HepG2 (cell line): ENCODE measurements around the gene CYP2W1. TPM values are rescaled to one million over a fixed set of nuclear protein-coding genes. Genes with fewer than 3 reads are reported as not detected.

Source experiments
- ATAC-seq: fragments of 200-7000 bp; cut with Tn5 transposase; 3 replicates; pipeline ENCODE4 v1.9.1; 2020; ENCODE audit warnings: mild to moderate bottlenecking, moderate library complexity
- BruUV-seq: library from RNA; stranded (reverse); fragments of 400-500 nt; replicated peaks from 2 replicates; lab custom pipeline; 2021; lab: Mats Ljungman, UMichigan
- CTCF ChIA-PET: fragments of 300-600 bp; formaldehyde crosslinking; extraction: SDS; loops from one replicate; lab custom pipeline; 2021; ENCODE audit warnings: low total read pairs, inconsistent platforms, low intra/inter-chr PET ratio; lab: Yijun Ruan, JAX
- POLR2A ChIA-PET: fragments of 350-600 bp; sonication (Branson Sonifier 250); formaldehyde crosslinking; loops from one replicate; lab custom pipeline; 2020; ENCODE audit warnings: antibody characterized with exemption, inconsistent platforms; lab: Yijun Ruan, JAX
- DNase-seq: peaks from one replicate; pipeline ENCODE4 v3.0.0-alpha.2; 2015; ENCODE audit warnings: low spot score
- FAIRE-seq: peaks from 3 replicates; lab custom pipeline; 2011; peaks lifted over from hg19 to GRCh38; lab: Jason Lieb, UNC
- H2AFZ ChIP-seq: one replicate; pipeline ENCODE4 v1.6.1; 2011; ENCODE audit warnings: low read length, inconsistent platforms
- H3K27ac ChIP-seq: fragments of 300-600 bp; 3 replicates; pipeline ENCODE4 v1.8.0; 2011; ENCODE audit warnings: mixed run types, mild to moderate bottlenecking, mixed read lengths, low read length, inconsistent platforms; ENCODE audit not compliant: insufficient read depth; ENCODE audit errors: extremely low read length
- H3K27me3 ChIP-seq, 2 experiments: fragments of 200-600 bp in 1 of 2; 2 replicates in 1 of 2; 3 replicates in 1 of 2; pipeline versions ENCODE4 v1.6.0 to v1.8.0; 2011; ENCODE audit warnings: low read length in 2 of 2, mild to moderate bottlenecking in 2 of 2, moderate library complexity in 2 of 2, inconsistent platforms in 1 of 2; ENCODE audit not compliant: insufficient read depth in 2 of 2, control insufficient read depth in 1 of 2
- H3K36me3 ChIP-seq, 2 experiments: fragments of 200-600 bp in 1 of 2; replicated peaks in 1 of 2; 2 replicates in 1 of 2; 3 replicates in 1 of 2; pipeline versions ENCODE4 v1.5.1 to v1.8.0; 2011; ENCODE audit warnings: low read length in 2 of 2, inconsistent platforms in 1 of 2; ENCODE audit not compliant: insufficient read depth in 2 of 2, control insufficient read depth in 1 of 2
- H3K4me1 ChIP-seq: 2 replicates; pipeline ENCODE4 v1.5.1; 2012; ENCODE audit warnings: low read length, inconsistent platforms; ENCODE audit not compliant: insufficient read depth
- H3K4me2 ChIP-seq: 2 replicates; pipeline ENCODE4 v1.6.0; 2011; ENCODE audit warnings: low read depth, low read length, inconsistent platforms
- H3K4me3 ChIP-seq, 3 experiments: fragments of 200-600 bp in 1 of 3; sonication (generic), shearing (Covaris generic) in 1 of 3; replicated peaks in 1 of 3; 2 replicates each; pipeline ENCODE4 v1.5.1; 2011 to 2016; ENCODE audit warnings: low read length in 3 of 3, inconsistent platforms in 2 of 3, low read depth in 2 of 3, mild to moderate bottlenecking in 2 of 3, control low read depth in 1 of 3, mixed read lengths in 1 of 3; ENCODE audit not compliant: insufficient read depth in 1 of 3
- H3K79me2 ChIP-seq: one replicate; pipeline ENCODE4 v1.6.1; 2011; ENCODE audit warnings: low read length, inconsistent platforms; ENCODE audit not compliant: insufficient read depth
- H3K9ac ChIP-seq: 2 replicates; pipeline ENCODE4 v1.6.0; 2011; ENCODE audit warnings: mild to moderate bottlenecking, low read depth, low read length, inconsistent platforms; ENCODE audit not compliant: insufficient read depth
- H3K9me3 ChIP-seq: 2 replicates; pipeline ENCODE4 v1.5.1; 2012; ENCODE audit warnings: mild to moderate bottlenecking, low read length
- H4K20me1 ChIP-seq: 2 replicates; pipeline ENCODE4 v1.6.0; 2011; ENCODE audit warnings: inconsistent platforms, mild to moderate bottlenecking, low read length, moderate library complexity; ENCODE audit not compliant: insufficient read depth
- KAT8 ChIP-seq: IDR thresholded peaks from 2 replicates; pipeline ENCODE4 v1.6.1; 2016; ENCODE audit warnings: missing genetic modification reagents, missing compliant biosample characterization
- MTA1 ChIP-seq: sonication (generic); formaldehyde crosslinking; IDR thresholded peaks from 2 replicates; pipeline ENCODE4 v1.4.0; 2020; ENCODE audit warnings: missing genetic modification reagents, mild to moderate bottlenecking, borderline replicate concordance
- MYNN ChIP-seq: sonication (generic); formaldehyde crosslinking; IDR thresholded peaks from 2 replicates; pipeline ENCODE4 v1.4.0; 2020; ENCODE audit warnings: mild to moderate bottlenecking, low read depth, missing genetic modification reagents
- NKX3-1 ChIP-seq: sonication (generic); formaldehyde crosslinking; IDR thresholded peaks from 2 replicates; pipeline ENCODE4 v1.5.0; 2020; ENCODE audit warnings: missing genetic modification reagents
- RFXANK ChIP-seq: IDR thresholded peaks from 2 replicates; pipeline ENCODE4 v1.6.1; 2016
- ZBTB38 ChIP-seq: sonication (generic); formaldehyde crosslinking; IDR thresholded peaks from 2 replicates; pipeline ENCODE4 v1.5.1; 2020; ENCODE audit warnings: mild to moderate bottlenecking, missing genetic modification reagents
- ZNF253 ChIP-seq: sonication (generic); formaldehyde crosslinking; IDR thresholded peaks from 2 replicates; pipeline ENCODE4 v1.8.0; 2022; ENCODE audit warnings: mild to moderate bottlenecking, missing genetic modification reagents, borderline replicate concordance
- ZNF44 ChIP-seq: sonication (generic); formaldehyde crosslinking; IDR thresholded peaks from 2 replicates; pipeline ENCODE4 v1.5.1; 2020; ENCODE audit warnings: mild to moderate bottlenecking, missing genetic modification reagents
- ZNF543 ChIP-seq: sonication (generic); formaldehyde crosslinking; IDR thresholded peaks from 2 replicates; pipeline ENCODE4 v1.4.0; 2020; ENCODE audit warnings: mild to moderate bottlenecking, missing genetic modification reagents
- WGBS: methylation state at CpG from one replicate; pipeline ENCODE4 v1.1.6; 2017; ENCODE audit warnings: low lambda C conversion rate; 5-methylcytosine and 5-hydroxymethylcytosine counted together
- in situ Hi-C: cut with HindIII; loops from 2 replicates; pipeline ENCODE4 v1.10.0; 2017; ENCODE audit warnings: low pct_unique_long_range_greater_than_20kb; ENCODE audit not compliant: extremely low pct_ligation_motif_present
- intact Hi-C: fragments of 100-400 bp; cut with micrococcal nuclease; formaldehyde crosslinking; loops from one replicate; pipeline ENCODE4 v1.10.0; 2022; ENCODE audit not compliant: unreplicated experiment
- polyA plus RNA-seq, 8 experiments: library from polyadenylated mRNA; depleted of rRNA in 3 of 8; stranded (reverse) in 7 of 8; unstranded in 1 of 8; fragments of >200 nt; fragmentation: Illumina TruSeq in 4 of 8; extraction: Trizol in 4 of 8; gene quantifications; 2 replicates each; pipeline versions ENCODE4 v1.2.1 to v1.2.3, GENCODE V29; 2011 to 2016; ENCODE audit warnings: low read depth in 4 of 8, missing spikeins in 1 of 8, mixed read lengths in 1 of 8; ENCODE audit not compliant: insufficient read depth in 1 of 8
- total RNA-seq, 5 experiments: library from RNA; depleted of rRNA; stranded (reverse); fragments of >200 nt; fragmentation: Illumina TruSeq; extraction: Trizol; gene quantifications; 2 replicates each; pipeline ENCODE4 v1.2.3, GENCODE V29; 2016; ENCODE audit warnings: low read depth in 1 of 5
- TF ChIP-seq, protein P1 (sequence below): IDR thresholded peaks from 2 replicates; pipeline ENCODE4 v1.6.1; 2016; ENCODE audit warnings: missing biosample characterization, missing genetic modification reagents, low read depth
- TF ChIP-seq, protein P2 (sequence below): sonication (generic); formaldehyde crosslinking; IDR thresholded peaks from 2 replicates; pipeline ENCODE4 v1.5.0; 2020; ENCODE audit warnings: missing genetic modification reagents
- TF ChIP-seq, protein P3 (sequence below): sonication (generic); formaldehyde crosslinking; IDR thresholded peaks from 2 replicates; pipeline ENCODE4 v1.4.0; 2020; ENCODE audit warnings: missing genetic modification reagents
- TF ChIP-seq, protein P4 (sequence below): sonication (generic); formaldehyde crosslinking; IDR thresholded peaks from 2 replicates; pipeline ENCODE4 v1.9.0; 2021; ENCODE audit warnings: missing genetic modification reagents, mild to moderate bottlenecking, borderline replicate concordance

The CYP2W1 gene
- total and polyA plus RNA-seq, 2 of the 13 experiments (the other 11 are each of a cell fraction or from before 2014, with no cell fraction given): 19.5 to 31.7 TPM

DNA sequence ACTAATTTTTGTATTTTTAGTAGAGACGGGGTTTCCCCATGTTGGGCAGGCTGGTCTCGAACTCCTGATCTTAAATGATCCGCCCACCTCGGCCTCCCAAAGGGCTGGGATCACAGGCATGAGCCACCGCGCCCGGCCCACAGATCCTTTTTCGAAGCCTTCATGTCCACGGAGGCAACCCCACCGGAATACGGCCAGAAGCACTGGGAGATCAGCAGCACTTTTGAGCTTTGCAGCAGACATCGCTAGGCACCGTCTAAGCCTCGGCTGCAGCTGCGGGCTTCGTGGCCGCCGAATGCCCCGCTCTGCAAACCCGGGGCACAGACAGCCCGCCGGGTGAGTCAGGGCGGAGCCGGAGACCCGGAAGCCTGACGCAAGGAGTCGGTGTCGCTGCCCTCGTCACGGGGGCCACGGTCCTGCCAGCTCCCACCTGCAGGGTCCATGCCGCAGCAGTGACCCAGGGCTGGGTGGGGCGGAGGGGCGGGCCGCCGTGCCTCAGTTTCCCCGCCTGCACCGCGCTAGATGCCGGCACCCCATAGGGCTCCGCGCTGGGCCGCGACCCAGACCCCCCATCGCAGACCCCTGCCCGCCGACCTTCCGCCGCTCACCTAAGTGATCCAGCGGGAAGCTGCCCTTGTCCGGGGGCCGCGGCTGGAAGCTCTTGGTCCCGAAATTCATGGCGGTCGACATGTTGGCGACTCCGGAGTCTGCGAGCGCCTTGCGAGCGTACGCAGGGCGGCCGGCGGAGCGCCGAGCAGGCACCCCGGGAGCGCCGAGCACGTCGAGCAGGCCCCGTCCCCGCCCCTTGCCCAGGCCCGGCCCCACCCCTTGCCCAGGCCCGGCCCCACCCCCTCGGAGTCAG is 7.9 kb upstream of the CYP2W1 start, which contains the start of gene COX19:
Gene COX19 (minus strand): TSS at position 730 of the 862 bp plus-strand sequence. CDS start 40 bp downstream, at position 690.
- no peaks in the 10 kb centered on the region; a peak in 1 of 5 replicates for H3K27me3 ChIP-seq
- DNase-seq (peak; percentile 75), FAIRE-seq (no peak), ATAC-seq (peak; percentile 44)
- intact Hi-C loops: no loop called here
- peak within 1 kb of the TSS; percentile 98 for H3K4me2 ChIP-seq
- ChIA-PET POLR2A (interaction anchor here (0.9 to 8.6 kb wide), 11 partner anchors 8 to 196 kb away, joined by 3 to 292 read pairs (median 28); partner anchors contain the start of gene CYP2W1), CTCF (interaction anchor here (2.5 kb wide), 1 partner anchor 18 kb away, joined by 7 read pairs; no protein-coding TSS in a partner anchor)
- TSS peak; percentile 42 for BruUV-seq
- in situ Hi-C loops: no loop called here
- H3K9me3 ChIP-seq: no peaks in the 10 kb centered on the region
- H4K20me1 ChIP-seq: peaks cover 5% of the 10 kb centered on the region; the same call in 1 of the 2 replicates
- peaks cover 71% of the 10 kb centered on the region for H3K4me1 ChIP-seq
- 1% methylated on average over 11 of the region's 78 CpGs for WGBS
- H3K4me3 ChIP-seq: peak within 1 kb of the TSS; percentile 85 to 100 (median 98)
- H2AFZ ChIP-seq: no peak within 1 kb of the TSS
- peak within 1 kb of the TSS; percentile 100 for H3K27ac ChIP-seq
- H3K9ac ChIP-seq: peak within 1 kb of the TSS; percentile 97
- peaks cover 13% of the 10 kb centered on the region in 2 experiments for H3K36me3 ChIP-seq
- peaks cover 69% of the 10 kb centered on the region for H3K79me2 ChIP-seq
- TF ChIP-seq, protein P1, sequence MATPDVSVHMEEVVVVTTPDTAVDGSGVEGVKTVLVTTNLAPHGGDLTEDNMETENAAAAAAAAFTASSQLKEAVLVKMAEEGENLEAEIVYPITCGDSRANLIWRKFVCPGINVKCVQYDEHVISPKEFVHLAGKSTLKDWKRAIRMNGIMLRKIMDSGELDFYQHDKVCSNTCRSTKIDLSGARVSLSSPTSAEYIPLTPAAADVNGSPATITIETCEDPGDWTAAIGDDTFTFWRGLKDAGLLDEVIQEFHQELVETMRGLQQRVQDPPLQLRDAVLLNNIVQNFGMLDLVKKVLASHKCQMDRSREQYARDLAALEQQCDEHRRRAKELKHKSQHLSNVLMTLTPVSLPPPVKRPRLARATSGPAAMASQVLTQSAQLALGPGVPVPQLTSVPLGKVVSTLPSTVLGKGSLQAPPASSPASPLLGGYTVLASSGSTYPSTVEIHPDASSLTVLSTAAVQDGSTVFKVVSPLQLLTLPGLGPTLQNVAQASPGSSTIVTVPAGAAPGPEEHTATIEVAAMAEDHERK: peak; percentile 99
- TF ChIP-seq ZBTB38 (CRISPR knock-in tag) (peak; percentile 74), KAT8 (CRISPR knock-in tag) (peak; percentile 77), RFXANK (CRISPR knock-in tag) (no peak), NKX3-1 (peak; percentile 48; the same call in 1 of the 2 replicates), ZNF253 (peak; percentile 76; the same call in 1 of the 2 replicates), ZNF543 (CRISPR knock-in tag) (peak; percentile 89), ZNF44 (CRISPR knock-in tag) (no peak), MYNN (CRISPR knock-in tag) (peak; percentile 42; the same call in 1 of the 2 replicates), MTA1 (CRISPR knock-in tag) (0 out of 2 replicates have a peak, but pooled peaks have one; percentile 47)
- TF ChIP-seq, protein P2, sequence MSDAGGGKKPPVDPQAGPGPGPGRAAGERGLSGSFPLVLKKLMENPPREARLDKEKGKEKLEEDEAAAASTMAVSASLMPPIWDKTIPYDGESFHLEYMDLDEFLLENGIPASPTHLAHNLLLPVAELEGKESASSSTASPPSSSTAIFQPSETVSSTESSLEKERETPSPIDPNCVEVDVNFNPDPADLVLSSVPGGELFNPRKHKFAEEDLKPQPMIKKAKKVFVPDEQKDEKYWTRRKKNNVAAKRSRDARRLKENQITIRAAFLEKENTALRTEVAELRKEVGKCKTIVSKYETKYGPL (CRISPR knock-in tag): no peak
- TF ChIP-seq, protein P3, sequence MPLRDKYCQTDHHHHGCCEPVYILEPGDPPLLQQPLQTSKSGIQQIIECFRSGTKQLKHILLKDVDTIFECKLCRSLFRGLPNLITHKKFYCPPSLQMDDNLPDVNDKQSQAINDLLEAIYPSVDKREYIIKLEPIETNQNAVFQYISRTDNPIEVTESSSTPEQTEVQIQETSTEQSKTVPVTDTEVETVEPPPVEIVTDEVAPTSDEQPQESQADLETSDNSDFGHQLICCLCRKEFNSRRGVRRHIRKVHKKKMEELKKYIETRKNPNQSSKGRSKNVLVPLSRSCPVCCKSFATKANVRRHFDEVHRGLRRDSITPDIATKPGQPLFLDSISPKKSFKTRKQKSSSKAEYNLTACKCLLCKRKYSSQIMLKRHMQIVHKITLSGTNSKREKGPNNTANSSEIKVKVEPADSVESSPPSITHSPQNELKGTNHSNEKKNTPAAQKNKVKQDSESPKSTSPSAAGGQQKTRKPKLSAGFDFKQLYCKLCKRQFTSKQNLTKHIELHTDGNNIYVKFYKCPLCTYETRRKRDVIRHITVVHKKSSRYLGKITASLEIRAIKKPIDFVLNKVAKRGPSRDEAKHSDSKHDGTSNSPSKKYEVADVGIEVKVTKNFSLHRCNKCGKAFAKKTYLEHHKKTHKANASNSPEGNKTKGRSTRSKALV: peak; percentile 56; the same call in 1 of the 2 replicates
- TF ChIP-seq, protein P4, sequence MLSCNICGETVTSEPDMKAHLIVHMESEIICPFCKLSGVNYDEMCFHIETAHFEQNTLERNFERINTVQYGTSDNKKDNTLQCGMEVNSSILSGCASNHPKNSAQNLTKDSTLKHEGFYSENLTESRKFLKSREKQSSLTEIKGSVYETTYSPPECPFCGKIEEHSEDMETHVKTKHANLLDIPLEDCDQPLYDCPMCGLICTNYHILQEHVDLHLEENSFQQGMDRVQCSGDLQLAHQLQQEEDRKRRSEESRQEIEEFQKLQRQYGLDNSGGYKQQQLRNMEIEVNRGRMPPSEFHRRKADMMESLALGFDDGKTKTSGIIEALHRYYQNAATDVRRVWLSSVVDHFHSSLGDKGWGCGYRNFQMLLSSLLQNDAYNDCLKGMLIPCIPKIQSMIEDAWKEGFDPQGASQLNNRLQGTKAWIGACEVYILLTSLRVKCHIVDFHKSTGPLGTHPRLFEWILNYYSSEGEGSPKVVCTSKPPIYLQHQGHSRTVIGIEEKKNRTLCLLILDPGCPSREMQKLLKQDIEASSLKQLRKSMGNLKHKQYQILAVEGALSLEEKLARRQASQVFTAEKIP (CRISPR knock-in tag): 0 out of 2 replicates have a peak, but pooled peaks have one; percentile 38
